HG03196 (cell line): Measurements from ENCODE around the gene TACR1.
"Not testable (repeated sequence)": the region's sequence is repeated elsewhere in the genome, so short reads cannot be mapped to it uniquely, and the experiment has no call there.

Experiments
- ATAC-seq: cut with Tn5 transposase; IDR thresholded peaks from one replicate; pipeline ENCODE4 v1.9.1; 2021; ENCODE audit not compliant: unreplicated experiment

TACR1 gene

DNA sequence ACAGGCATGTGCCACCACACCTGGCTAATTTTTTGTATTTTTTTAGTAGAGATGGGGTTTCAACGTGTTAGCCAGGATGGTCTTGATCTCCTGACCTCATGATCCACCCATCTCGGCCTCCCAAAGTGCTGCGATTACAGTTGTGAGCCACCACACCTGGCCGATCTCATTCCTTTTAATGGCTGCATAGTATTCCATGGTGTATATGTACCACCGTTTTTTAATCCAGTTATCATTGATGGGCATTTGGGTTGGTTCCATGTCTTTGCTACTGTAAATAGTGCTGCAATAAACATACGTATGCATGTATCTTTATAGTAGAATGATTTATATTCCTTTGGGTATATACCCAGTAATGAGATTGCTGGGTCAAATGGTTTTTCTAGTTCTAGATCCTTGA lies 51.4 kb downstream of the TACR1 start:
- not testable (repeated sequence) for ATAC-seq

DNA sequence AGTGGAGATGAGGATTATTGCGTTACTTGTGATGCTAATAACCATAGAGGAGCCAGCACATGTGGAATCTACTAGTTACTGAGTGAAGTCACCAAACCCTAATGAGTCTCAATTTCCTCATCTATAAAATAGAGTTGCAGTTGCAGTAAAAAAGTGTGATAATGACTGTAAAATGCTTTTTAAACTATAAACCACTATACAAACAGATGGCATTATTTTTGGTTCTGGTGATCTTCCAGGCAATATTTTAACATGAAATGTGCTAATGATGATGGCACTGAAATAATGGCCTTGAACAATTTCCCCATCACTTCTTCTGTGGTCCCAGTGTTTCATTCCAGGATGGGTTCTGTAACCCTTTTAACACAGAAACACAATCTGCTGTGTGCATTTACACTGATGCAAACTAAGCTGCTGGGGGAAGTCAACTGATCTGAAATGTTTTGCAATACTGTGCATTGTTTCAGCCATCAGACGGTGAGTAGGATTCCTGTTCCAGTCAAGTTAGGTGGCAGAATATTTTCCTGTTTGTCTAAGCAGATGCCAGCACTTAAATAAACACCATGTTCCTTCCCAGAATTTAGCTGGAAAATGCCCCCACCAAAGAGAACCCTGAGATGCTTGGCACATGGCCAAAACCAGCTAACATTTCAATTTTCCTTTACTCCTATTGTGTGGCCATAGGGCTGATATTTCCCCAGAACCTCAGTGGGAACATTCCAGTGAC lies 52.6 kb downstream of the TACR1 start:
- no peak for ATAC-seq

GRCh38 chr2:75146221-75146605 lies 53.1 kb downstream of the TACR1 start:
- ATAC-seq: not testable (repeated sequence)

DNA sequence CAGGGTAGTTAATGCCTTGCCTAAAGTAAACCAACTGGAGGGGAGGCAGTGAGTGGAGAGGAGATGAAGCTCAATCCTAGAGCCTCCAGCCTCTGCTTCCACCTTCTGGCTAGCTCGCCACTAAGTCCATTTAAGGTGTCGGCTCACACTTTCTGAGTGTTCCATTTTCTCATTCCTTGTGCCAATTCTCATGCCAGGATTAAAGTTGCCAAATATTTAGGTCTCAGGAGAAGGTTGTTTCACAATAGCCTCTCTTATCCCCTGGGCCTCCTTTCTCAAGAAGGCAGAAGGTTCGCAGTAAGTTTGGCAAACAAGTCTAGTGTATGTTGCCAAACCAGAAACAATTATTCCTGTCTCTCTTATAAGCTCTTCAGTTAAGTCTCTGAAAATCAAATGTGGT lies 57.2 kb downstream of the TACR1 start:
- ATAC-seq: no peak

GRCh38 chr2:75140288-75140687 lies 59.0 kb downstream of the TACR1 start:
- ATAC-seq: no peak

GRCh38 chr2:75139171-75139570 lies 60.1 kb downstream of the TACR1 start:
- no peak for ATAC-seq

DNA sequence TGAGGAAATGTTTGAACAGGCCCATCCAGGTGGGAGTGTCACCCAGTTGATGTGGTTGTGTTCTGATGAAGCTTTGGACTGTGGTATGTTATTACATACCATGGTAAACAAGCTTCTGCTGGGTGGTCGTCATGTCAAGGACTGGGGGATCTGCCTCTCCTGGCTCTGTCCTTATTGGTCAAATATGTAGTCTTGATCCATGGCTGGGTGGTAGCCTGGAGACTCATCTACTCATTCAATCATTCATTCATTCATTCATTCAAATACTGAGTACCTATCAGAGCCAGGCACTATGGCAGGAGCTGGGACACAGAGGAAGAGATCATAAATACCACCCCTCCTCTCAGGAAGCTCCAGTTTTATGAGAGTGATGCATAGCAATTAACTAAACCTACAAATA lies 60.8 kb downstream of the TACR1 start:
- ATAC-seq: no peak

GRCh38 chr2:75135776-75136400 lies 63.4 kb downstream of the TACR1 start:
- no peak for ATAC-seq

DNA sequence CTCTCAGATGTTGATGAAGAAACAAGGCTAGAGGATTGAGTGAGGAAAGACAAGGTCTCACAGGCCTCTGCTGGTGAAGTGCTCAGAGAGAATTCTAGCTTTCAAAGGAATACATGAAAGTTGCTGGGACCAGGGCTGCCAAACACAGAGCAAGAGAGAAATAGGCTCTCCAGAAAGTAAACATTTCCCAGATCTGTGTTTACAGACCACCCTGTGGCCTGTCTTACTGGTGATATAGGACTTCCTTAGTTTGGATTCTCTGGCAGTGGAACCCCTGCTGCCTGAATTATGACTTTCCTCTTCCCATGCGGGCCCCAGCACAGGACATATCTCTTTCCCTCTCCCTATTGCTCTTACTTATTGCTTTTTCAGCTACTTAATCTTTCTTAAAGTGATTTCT lies 64.5 kb downstream of the TACR1 start:
- ATAC-seq: no peak

DNA sequence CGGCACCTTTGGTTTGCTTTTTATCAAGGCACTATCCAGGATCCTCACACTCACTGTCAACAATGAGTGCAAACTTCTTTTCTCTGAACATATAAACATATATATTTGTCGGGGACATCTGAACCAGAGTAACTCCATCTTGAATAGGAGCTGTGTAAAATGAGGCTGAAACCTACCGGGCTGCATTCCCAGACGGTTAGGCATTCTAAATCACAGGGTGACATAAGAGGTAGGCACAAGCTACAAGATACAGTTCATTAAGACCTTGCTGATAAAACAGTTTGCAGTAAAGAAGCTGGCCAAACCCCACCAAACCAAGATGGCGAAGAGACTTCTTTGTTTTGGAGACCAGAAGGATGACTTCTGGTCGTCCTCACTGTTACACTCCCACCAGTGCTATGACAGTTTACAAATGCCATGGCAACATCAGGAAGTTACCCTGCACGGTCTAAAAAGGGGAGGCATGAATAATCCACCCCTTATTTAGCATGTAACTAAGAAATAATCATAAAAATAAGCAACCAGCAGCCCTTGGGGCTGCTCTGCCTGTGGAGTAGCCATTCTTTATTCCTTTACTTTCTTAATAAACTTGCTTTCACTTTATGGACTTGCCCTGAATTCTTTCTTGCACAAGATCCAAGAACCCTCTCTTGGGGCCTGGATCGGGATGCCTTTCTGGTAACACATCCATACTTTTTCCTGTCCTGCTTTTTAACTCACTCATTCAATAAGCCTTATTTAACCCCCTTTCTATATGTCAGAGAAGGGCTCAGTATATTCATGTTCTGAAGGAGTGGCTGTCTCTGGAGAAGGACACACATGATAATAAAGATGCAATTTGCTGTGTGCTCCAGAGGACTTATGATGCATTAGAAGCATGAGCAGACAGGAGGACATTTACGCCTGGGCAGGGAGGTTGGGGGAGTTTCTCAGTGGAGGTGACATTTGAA lies 65.4 kb downstream of the TACR1 start:
- ATAC-seq: no peak

GRCh38 chr2:75130171-75130570 lies 69.1 kb downstream of the TACR1 start:
- no peak for ATAC-seq

GRCh38 chr2:75123876-75124275 lies 75.4 kb downstream of the TACR1 start:
- no peak for ATAC-seq

DNA sequence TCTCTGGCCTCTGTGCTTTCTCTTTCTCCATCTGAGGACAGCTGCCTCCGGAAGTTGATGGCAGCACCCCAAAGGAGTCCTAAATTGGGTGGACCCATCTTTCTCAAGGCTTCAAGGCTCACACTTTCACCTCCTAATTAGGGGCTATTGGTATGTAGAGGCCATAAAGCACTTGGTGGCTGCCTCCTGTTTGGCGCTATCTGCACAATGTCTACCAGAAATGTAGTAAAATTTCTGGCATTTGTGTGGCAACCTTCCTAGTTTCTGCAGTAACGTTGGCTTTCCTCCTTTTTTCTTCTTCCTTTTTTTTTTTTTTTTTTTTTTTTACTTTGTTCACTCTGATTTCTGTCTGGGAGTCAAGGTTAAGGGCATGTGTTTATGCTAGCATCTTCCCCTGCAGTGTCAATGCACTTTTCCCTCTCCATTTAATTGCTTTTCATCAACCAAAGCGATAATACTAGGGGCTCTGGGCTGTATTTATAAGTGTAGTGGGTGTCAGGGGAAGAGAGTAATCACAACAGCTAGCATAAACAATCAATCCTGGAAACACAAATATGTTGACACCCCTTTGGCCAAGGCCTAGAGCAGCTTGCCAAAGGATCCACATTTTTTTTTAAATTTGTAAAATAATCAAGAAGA lies 86.0 kb downstream of the TACR1 start:
- no peak for ATAC-seq

DNA sequence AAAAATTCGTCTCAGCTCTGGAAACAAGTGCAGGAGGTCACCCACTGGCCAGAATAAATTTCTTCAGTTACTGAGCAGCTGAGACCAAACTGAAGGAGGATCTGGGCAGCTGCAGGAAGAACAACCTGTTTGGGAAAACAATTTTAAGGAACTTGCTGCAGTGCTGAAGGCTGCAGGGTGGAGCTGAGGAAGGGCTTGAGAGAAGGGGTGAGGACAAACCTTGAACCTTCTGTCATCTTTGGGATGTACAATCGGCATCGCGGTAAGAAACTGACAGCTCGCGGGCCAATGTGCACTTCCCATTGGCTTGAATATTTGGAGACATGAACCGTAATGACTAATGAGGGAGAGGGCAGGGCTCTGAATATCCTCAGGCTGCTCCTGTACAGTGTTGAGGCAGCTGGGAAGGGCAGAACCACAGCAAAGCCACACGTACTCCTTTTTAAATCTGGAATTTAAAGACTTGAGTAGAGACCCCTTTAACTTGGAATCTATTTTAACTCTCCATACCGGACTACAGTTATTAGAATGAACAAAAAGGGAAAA lies 90.3 kb downstream of the TACR1 start:
- no peak for ATAC-seq

DNA sequence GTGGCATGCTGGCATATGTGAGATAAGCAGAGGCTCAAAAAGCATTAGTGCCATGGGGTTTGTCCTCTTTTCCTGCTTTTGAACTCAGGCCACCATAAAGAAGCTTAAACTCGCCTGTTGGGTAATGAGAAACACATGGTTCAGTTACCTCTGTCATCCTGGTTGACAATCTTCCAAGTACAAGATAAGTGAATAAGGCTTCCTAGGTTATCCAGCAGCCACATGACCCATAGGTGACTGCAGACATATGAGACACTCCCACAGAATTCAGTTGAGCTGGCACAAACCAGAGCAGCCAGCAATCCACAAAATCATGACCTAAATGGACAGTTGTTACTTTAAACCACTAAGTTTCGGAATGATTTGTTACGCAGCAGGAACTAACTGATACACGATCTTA lies 97.3 kb downstream of the TACR1 start:
- ATAC-seq: no peak

- no peak for ATAC-seq
Measured at GRCh38 chr2:75100801-75101151, 98.5 kb downstream of the TACR1 start.

GRCh38 chr2:75100011-75100800 lies 99.1 kb downstream of the TACR1 start:
- no peak for ATAC-seq

- ATAC-seq: no peak
Measured at GRCh38 chr2:75099521-75099922, 99.8 kb downstream of the TACR1 start.

- no peak for ATAC-seq
Measured at GRCh38 chr2:75098856-75099255, 100.5 kb downstream of the TACR1 start.

GRCh38 chr2:75097831-75098230 lies 101.5 kb downstream of the TACR1 start:
- no peak for ATAC-seq
